HEK293T (cell line): Measurements from ENCODE around the gene SETD4.

Experiments
- CTCF ChIA-PET: fragments of 350-600 bp; formaldehyde crosslinking; extraction: SDS; loops from one replicate; lab custom pipeline; 2021; ENCODE audit warnings: antibody characterized with exemption, inconsistent platforms; lab: Yijun Ruan, JAX
- POLR2A ChIA-PET: fragments of 350-600 bp; formaldehyde crosslinking; extraction: SDS; loops from one replicate; lab custom pipeline; 2020; ENCODE audit warnings: antibody characterized with exemption, inconsistent platforms; lab: Yijun Ruan, JAX
- DNase-seq: peaks from one replicate; pipeline ENCODE4 v3.0.0; 2012; ENCODE audit warnings: mixed read lengths; ENCODE audit errors: extremely low spot score
- ARNT ChIP-seq: fragments of 450-650 bp; IDR thresholded peaks from 2 replicates; pipeline ENCODE4 v1.6.1; 2017; ENCODE audit warnings: mild to moderate bottlenecking
- BHLHE40 ChIP-seq: fragments of 450-650 bp; IDR thresholded peaks from 2 replicates; pipeline ENCODE4 v1.6.1; 2016; ENCODE audit warnings: mild to moderate bottlenecking, moderate library complexity, borderline replicate concordance
- CTBP1 ChIP-seq: fragments of 450-650 bp; IDR thresholded peaks from 2 replicates; pipeline ENCODE4 v1.6.1; 2016; ENCODE audit warnings: borderline replicate concordance
- ELF4 ChIP-seq: fragments of 450-650 bp; IDR thresholded peaks from 2 replicates; pipeline ENCODE4 v1.6.1; 2017; ENCODE audit warnings: antibody characterized with exemption
- FOXA1 ChIP-seq: fragments of 450-650 bp; IDR thresholded peaks from 2 replicates; pipeline ENCODE4 v1.6.1; 2016; ENCODE audit warnings: mild to moderate bottlenecking
- FOXK2 ChIP-seq: fragments of 450-650 bp; IDR thresholded peaks from 2 replicates; pipeline ENCODE4 v1.6.1; 2016; ENCODE audit warnings: mild to moderate bottlenecking
- FOXM1 ChIP-seq: fragments of 450-650 bp; IDR thresholded peaks from 2 replicates; pipeline ENCODE4 v1.6.1; 2017; ENCODE audit warnings: mild to moderate bottlenecking, borderline replicate concordance
- HDGF ChIP-seq: fragments of 450-650 bp; IDR thresholded peaks from 2 replicates; pipeline ENCODE4 v1.6.1; 2017; ENCODE audit warnings: antibody characterized with exemption, borderline replicate concordance
- L3MBTL2 ChIP-seq: fragments of 450-650 bp; conservative IDR thresholded peaks from 2 replicates; pipeline ENCODE4 v1.6.1; 2016; ENCODE audit warnings: mild to moderate bottlenecking
- LEF1 ChIP-seq: fragments of 450-650 bp; IDR thresholded peaks from 2 replicates; pipeline ENCODE4 v1.6.1; 2017; ENCODE audit warnings: mild to moderate bottlenecking, borderline replicate concordance
- NFRKB ChIP-seq: fragments of 450-650 bp; IDR thresholded peaks from 2 replicates; pipeline ENCODE4 v1.6.1; 2016; ENCODE audit warnings: mild to moderate bottlenecking, moderate library complexity
- SP1 ChIP-seq: fragments of 450-650 bp; IDR thresholded peaks from 2 replicates; pipeline ENCODE4 v1.6.1; 2017
- SUZ12 ChIP-seq: fragments of 450-650 bp; IDR thresholded peaks from 2 replicates; pipeline ENCODE4 v1.6.1; 2016; ENCODE audit warnings: mild to moderate bottlenecking
- TARDBP ChIP-seq: fragments of 450-650 bp; IDR thresholded peaks from 2 replicates; pipeline ENCODE4 v1.6.1; 2016
- ZNF384 ChIP-seq: fragments of 450-650 bp; IDR thresholded peaks from 2 replicates; pipeline ENCODE4 v1.6.1; 2016
- TF ChIP-seq, protein P1 (sequence below): fragments of 450-650 bp; IDR thresholded peaks from 2 replicates; pipeline ENCODE4 v1.6.1; 2016

Gene SETD4

DNA sequence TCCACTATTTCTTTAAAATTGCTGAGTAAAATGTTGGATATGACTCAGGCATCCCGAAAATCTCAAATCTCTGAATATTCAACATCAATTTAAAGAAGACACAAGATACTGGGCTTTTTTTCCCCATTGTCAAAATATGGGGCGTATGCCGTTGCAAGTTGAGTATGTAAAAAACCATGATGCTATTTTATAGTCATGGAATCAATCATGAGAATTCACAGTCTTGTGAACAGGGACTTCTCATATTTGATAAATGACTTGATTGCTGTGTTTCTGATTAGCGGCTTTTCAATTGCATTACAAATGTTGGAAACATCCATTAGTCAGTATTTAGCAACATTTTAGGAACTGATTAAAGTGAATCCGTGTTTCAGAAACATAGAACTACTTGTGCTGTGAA is 45.3 kb downstream of the SETD4 start:
- TF ChIP-seq LEF1: no peak
- no peak for TF ChIP-seq HDGF
- no peak for TF ChIP-seq FOXM1
- no peak for TF ChIP-seq L3MBTL2
- TF ChIP-seq ELF4: no peak
- TF ChIP-seq ZNF384: no peak
- no peak for TF ChIP-seq SP1
- ChIA-PET POLR2A (no interaction called here), CTCF (no interaction called here)
- DNase-seq: no peak

DNA sequence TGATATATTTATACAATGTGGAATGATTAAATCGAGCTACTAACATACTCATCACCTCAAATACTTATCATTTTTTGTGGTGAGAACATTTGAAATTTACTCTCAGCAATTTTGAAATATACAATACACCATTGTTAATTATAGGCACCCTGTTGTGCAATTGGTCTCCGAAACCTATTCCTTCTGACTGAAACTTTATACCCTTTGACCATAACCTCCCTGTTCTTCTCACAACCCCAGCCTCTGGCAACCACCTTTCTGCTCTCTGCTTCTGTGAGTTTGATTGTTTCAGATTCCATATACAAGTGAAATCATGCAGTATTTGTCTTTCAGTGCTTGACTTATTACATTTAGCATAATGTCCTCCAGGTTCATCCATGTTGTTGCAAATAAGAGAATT is 49.5 kb downstream of the SETD4 start:
- DNase-seq: no peak
- POLR2A ChIA-PET: no interaction called here
- CTCF ChIA-PET: no interaction called here
- TF ChIP-seq NFRKB: no peak
- TF ChIP-seq ELF4: no peak
- no peak for TF ChIP-seq FOXK2
- TF ChIP-seq LEF1: no peak
- TF ChIP-seq BHLHE40: no peak
- TF ChIP-seq SP1: no peak
- TF ChIP-seq FOXA1: no peak
- no peak for TF ChIP-seq SUZ12
- no peak for TF ChIP-seq L3MBTL2

DNA sequence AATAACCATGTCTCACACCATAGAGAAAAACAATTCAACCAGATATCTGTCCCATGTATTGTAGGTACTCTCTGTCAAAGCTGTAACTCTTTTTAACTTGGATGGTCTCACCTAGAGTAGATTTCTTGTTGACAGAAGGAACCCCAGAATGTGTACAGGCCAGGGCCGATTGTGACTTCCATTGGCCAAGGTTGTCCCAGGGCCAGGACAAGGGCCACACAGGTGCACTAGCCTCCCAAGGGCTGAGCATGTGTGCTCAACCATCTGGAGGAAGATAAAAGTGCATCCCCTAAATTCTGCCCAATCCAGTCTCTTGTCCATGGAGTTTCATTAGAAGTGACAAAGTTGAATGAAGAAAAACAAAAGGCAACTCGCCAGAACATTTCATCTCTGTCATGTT is 51.8 kb downstream of the SETD4 start:
- no peak for DNase-seq
- ChIA-PET CTCF (no interaction called here), POLR2A (no interaction called here)
- TF ChIP-seq CTBP1: no peak
- no peak for TF ChIP-seq BHLHE40
- no peak for TF ChIP-seq FOXM1
- TF ChIP-seq LEF1: no peak
- TF ChIP-seq HDGF: no peak
- no peak for TF ChIP-seq L3MBTL2
- no peak for TF ChIP-seq FOXK2
- TF ChIP-seq FOXA1: no peak
- TF ChIP-seq, protein P1, sequence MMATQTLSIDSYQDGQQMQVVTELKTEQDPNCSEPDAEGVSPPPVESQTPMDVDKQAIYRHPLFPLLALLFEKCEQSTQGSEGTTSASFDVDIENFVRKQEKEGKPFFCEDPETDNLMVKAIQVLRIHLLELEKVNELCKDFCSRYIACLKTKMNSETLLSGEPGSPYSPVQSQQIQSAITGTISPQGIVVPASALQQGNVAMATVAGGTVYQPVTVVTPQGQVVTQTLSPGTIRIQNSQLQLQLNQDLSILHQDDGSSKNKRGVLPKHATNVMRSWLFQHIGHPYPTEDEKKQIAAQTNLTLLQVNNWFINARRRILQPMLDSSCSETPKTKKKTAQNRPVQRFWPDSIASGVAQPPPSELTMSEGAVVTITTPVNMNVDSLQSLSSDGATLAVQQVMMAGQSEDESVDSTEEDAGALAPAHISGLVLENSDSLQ: no peak
- no peak for TF ChIP-seq SUZ12
- TF ChIP-seq NFRKB: no peak
- no peak for TF ChIP-seq ARNT
- TF ChIP-seq SP1: no peak

DNA sequence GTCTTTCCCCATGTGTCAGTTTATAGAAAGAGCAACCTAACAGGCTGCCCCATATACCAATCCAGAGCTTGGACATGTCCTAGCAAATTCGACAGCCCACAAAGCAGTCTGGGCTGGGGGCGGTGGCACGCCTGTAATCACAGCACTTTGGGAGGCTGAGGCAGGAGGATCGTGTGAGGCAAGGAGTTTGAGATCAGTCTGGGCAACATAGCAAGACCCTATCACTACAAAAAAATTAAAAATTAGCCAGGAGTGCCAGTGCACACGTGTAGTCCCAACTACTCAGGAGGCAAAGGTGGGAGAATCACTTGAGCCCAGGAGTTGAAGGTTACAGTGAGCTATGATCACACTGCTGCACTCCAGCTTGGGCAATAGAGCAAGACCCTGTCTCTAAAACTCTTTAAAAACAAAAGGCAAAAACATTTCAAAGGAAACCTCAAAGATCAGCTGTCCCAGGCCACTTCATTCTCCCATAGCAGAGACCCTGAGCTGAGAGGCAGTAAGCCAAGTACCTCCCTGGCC is 54.4 kb downstream of the SETD4 start:
- POLR2A ChIA-PET: no interaction called here
- TF ChIP-seq FOXK2: no peak
- no peak for TF ChIP-seq NFRKB
- TF ChIP-seq FOXA1: no peak
- TF ChIP-seq TARDBP: no peak
- no peak for TF ChIP-seq ELF4
- TF ChIP-seq BHLHE40: no peak
- TF ChIP-seq ARNT: no peak
- TF ChIP-seq LEF1: no peak
- no peak for TF ChIP-seq HDGF
- no peak for TF ChIP-seq FOXM1
- TF ChIP-seq CTBP1: no peak
- no peak for TF ChIP-seq SUZ12
- no peak for TF ChIP-seq SP1
- TF ChIP-seq, protein P1: no peak
- no peak for TF ChIP-seq L3MBTL2
- no peak for TF ChIP-seq ZNF384
- CTCF ChIA-PET: no interaction called here
- DNase-seq: no peak

DNA sequence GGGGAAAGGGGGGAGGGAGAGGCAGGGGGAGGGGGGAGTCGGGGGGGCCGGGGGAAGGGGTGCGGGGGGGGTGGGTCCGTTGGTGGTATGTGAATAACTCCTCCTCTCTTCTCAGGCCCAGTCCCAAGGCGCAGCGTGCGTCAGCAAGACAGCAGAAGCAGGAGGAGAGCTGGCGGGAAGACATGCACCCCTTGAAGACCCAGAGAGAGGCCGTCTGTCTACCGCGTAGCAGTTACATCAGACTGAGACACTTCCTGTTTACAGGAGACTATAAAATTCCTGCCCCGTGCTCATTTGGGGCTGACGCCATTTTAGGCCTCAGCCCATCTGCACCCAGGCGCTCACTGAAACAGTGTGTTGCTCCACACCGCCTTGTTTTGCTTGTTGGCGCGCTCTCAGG is 55.3 kb downstream of the SETD4 start:
- DNase-seq: no peak
- TF ChIP-seq SUZ12 (no peak), NFRKB (no peak), BHLHE40 (no peak), CTBP1 (no peak), LEF1 (no peak)
- POLR2A ChIA-PET: no interaction called here
- CTCF ChIA-PET: no interaction called here

DNA sequence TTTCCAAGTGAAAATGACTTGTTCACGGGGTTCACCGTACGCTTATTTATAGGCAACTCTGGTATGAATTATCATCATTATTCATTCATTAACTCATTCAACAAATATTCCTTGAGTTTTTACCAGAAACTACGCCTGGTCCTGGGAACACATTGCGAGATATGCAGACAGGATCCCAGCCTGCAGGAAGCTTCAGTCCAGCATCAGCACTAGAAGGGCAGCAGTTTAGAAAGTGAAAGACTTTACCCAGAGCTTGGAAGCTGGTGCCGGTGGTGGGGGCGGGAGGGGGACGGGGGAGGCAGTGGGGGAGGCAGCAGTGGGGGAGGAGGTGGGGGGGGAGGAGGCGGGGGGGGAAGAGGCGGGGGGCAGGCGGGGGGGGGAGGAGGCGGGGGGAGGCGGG is 55.9 kb downstream of the SETD4 start:
- ChIA-PET POLR2A (no interaction called here), CTCF (no interaction called here)
- TF ChIP-seq FOXM1: no peak
- no peak for TF ChIP-seq NFRKB
- no peak for TF ChIP-seq ARNT
- TF ChIP-seq CTBP1: no peak
- TF ChIP-seq SUZ12: no peak
- no peak for TF ChIP-seq ZNF384
- no peak for DNase-seq

DNA sequence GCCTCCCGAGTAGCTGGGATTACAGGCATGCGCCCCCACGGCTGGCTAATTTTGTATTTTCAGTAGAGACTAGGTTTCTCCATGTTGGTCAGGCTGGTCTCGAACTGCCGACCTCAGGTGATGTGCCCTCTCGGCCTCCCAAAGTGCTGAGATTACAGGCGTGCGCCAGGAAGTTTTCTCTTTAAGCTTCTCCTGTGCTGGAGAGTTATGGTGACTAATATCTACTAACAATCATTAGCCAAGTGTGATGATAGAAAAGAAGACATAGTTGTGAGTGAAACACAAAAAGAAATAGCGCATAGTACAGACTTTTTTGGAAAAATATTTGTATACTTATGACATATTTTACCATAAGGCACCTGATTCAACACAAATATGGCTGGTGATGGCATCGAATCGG is 56.5 kb downstream of the SETD4 start:
- CTCF ChIA-PET: no interaction called here
- no peak for DNase-seq
- POLR2A ChIA-PET: no interaction called here
- TF ChIP-seq ZNF384: no peak
- no peak for TF ChIP-seq LEF1
- no peak for TF ChIP-seq BHLHE40
- TF ChIP-seq FOXM1: no peak
- TF ChIP-seq L3MBTL2: no peak
- TF ChIP-seq HDGF: no peak
- no peak for TF ChIP-seq NFRKB
- TF ChIP-seq ELF4: no peak
- TF ChIP-seq, protein P1: no peak
- TF ChIP-seq SUZ12: no peak
- TF ChIP-seq FOXK2: no peak
- TF ChIP-seq FOXA1: no peak
- no peak for TF ChIP-seq ARNT
- TF ChIP-seq TARDBP: no peak
